AG04450 (cell line): ENCODE data around the gene PHF21B. TPM values are rescaled to one million over a fixed set of nuclear protein-coding genes. Genes with fewer than 3 reads are reported as not detected.

Experiments
- CTCF ChIA-PET: fragments of 300-600, 350-600 bp; formaldehyde crosslinking; extraction: SDS; loops from one replicate; lab custom pipeline; 2022; ENCODE audit warnings: antibody characterized with exemption, inconsistent platforms; lab: Charles Lee
- POLR2A ChIA-PET: fragments of 350-600 bp; formaldehyde crosslinking; extraction: SDS; loops from one replicate; lab custom pipeline; 2021; ENCODE audit warnings: antibody characterized with exemption, inconsistent platforms; lab: Yijun Ruan, JAX
- DNase-seq: peaks from one replicate; pipeline ENCODE4 v3.0.0-alpha.2; 2011; ENCODE audit warnings: low read depth, low spot score
- H3K27ac ChIP-seq: one replicate; pipeline ENCODE4 v1.5.1; 2012; ENCODE audit warnings: low read depth, low read length, control low read depth
- H3K27me3 ChIP-seq: one replicate; pipeline ENCODE4 v1.6.0; 2012; ENCODE audit warnings: low read length; ENCODE audit not compliant: control insufficient read depth, insufficient read depth
- H3K4me3 ChIP-seq: 2 replicates; pipeline ENCODE4 v1.5.1; 2011; ENCODE audit warnings: mild to moderate bottlenecking, low read depth, low read length, control low read depth
- H3K9me3 ChIP-seq: 2 replicates; pipeline ENCODE4 v1.5.1; 2012; ENCODE audit warnings: low read length; ENCODE audit not compliant: control insufficient read depth, insufficient read depth
- CTCF ChIP-seq: IDR thresholded peaks from 2 replicates; pipeline ENCODE4 v1.5.1; 2011; ENCODE audit warnings: low read depth, low read length, control low read depth, inconsistent platforms
- polyA plus RNA-seq: library from polyadenylated mRNA; depleted of rRNA; stranded (reverse); fragments of >200 nt; gene quantifications from 2 replicates; pipeline ENCODE4 v1.2.3, GENCODE V29; 2011

The PHF21B gene
- polyA plus RNA-seq, 1 experiment, result not detected

- no peak overlapping the region for H3K4me3 ChIP-seq
- no peaks in the 10 kb centered on the region; the same call in 1 of the 2 replicates for H3K9me3 ChIP-seq
- no peak for TF ChIP-seq CTCF
- H3K27me3 ChIP-seq, result peaks cover 5% of the 10 kb centered on the region
- POLR2A ChIA-PET, result no interaction called here
- CTCF ChIA-PET, result no interaction called here
- H3K27ac ChIP-seq, result no peak overlapping the region
- DNase-seq, result no peak
Measured at GRCh38 chr22:44878483-44879300, 131.1 kb downstream of the PHF21B start.

- TF ChIP-seq CTCF, result no peak
- POLR2A ChIA-PET, result no interaction called here
- peaks cover 3% of the 10 kb centered on the region for H3K27me3 ChIP-seq
- H3K9me3 ChIP-seq, result peaks cover 3% of the 10 kb centered on the region
- CTCF ChIA-PET, result no interaction called here
- no peak overlapping the region for H3K27ac ChIP-seq
- H3K4me3 ChIP-seq, result no peak overlapping the region
- no peak for DNase-seq
Measured at GRCh38 chr22:44876921-44877320, 132.9 kb downstream of the PHF21B start.

GRCh38 chr22:44871782-44872181, 138.0 kb downstream of the PHF21B start:
- Histone ChIP-seq H3K27ac (no peak overlapping the region), H3K4me3 (no peak overlapping the region), H3K9me3 (peaks cover 7% of the 10 kb centered on the region), H3K27me3 (no peaks in the 10 kb centered on the region)
- TF ChIP-seq CTCF, result no peak
- ChIA-PET POLR2A (no interaction called here), CTCF (no interaction called here)
- no peak for DNase-seq

GRCh38 chr22:44870021-44870420, 139.8 kb downstream of the PHF21B start:
- Histone ChIP-seq H3K27me3 (no peaks in the 10 kb centered on the region), H3K27ac (no peak overlapping the region), H3K4me3 (no peak overlapping the region), H3K9me3 (peaks cover 9% of the 10 kb centered on the region)
- POLR2A ChIA-PET, result no interaction called here
- no peak for DNase-seq
- CTCF ChIA-PET, result no interaction called here
- no peak for TF ChIP-seq CTCF

- no peak overlapping the region for H3K27ac ChIP-seq
- no peak overlapping the region for H3K4me3 ChIP-seq
- no peak for TF ChIP-seq CTCF
- H3K27me3 ChIP-seq, result no peaks in the 10 kb centered on the region
- H3K9me3 ChIP-seq, result peaks cover 9% of the 10 kb centered on the region
- ChIA-PET CTCF (no interaction called here), POLR2A (no interaction called here)
- no peak for DNase-seq
Measured at GRCh38 chr22:44869196-44869595, 140.6 kb downstream of the PHF21B start.
